Measurements from ENCODE around the gene DDC.
A peak's percentile ranks its signal among the peaks of the same experiment; 100 is the strongest.

The DDC gene

GRCh38 chr7:50466815-50467585 lies 98.2 kb downstream of the DDC start:
- Histone ChIP-seq H3K4me2 (ENCODE audit: low read length) (peak overlapping the region; percentile 63; the same call in 1 of the 2 replicates), H3K9me3 (ENCODE audit: control insufficient read depth, insufficient read depth, low read length) (no peaks in the 10 kb centered on the region), H3K79me2 (ENCODE audit: control insufficient read depth, low read length) (no peaks in the 10 kb centered on the region), H3K27me3 (ENCODE audit: control insufficient read depth, low read length) (peaks cover 2% of the 10 kb centered on the region; the same call in 1 of the 2 replicates), H3F3A (ENCODE audit: control insufficient read depth, insufficient read depth) (no peaks in the 10 kb centered on the region), H3K9me2 (replicated peaks; ENCODE audit: control insufficient read depth, low read length) (no peaks in the 10 kb centered on the region), H3K4me3 (ENCODE audit: low read length) (no peak overlapping the region), H3K4me1 (ENCODE audit: control insufficient read depth, low read length) (peaks cover 12% of the 10 kb centered on the region), H3K36me3 (ENCODE audit: control insufficient read depth, low read length) (no peaks in the 10 kb centered on the region), H3K27ac (ENCODE audit: low read depth, low read length) (no peak overlapping the region), H4K20me1 (ENCODE audit: control insufficient read depth, insufficient read depth, low read depth, low read length) (no peaks in the 10 kb centered on the region)
- TF ChIP-seq EZH2phosphoT487 (IDR thresholded peaks at IDR 0.05; ENCODE audit: borderline replicate concordance, low read length): no peak
- TF ChIP-seq, protein P1, sequence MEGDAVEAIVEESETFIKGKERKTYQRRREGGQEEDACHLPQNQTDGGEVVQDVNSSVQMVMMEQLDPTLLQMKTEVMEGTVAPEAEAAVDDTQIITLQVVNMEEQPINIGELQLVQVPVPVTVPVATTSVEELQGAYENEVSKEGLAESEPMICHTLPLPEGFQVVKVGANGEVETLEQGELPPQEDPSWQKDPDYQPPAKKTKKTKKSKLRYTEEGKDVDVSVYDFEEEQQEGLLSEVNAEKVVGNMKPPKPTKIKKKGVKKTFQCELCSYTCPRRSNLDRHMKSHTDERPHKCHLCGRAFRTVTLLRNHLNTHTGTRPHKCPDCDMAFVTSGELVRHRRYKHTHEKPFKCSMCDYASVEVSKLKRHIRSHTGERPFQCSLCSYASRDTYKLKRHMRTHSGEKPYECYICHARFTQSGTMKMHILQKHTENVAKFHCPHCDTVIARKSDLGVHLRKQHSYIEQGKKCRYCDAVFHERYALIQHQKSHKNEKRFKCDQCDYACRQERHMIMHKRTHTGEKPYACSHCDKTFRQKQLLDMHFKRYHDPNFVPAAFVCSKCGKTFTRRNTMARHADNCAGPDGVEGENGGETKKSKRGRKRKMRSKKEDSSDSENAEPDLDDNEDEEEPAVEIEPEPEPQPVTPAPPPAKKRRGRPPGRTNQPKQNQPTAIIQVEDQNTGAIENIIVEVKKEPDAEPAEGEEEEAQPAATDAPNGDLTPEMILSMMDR (IDR thresholded peaks at IDR 0.05; ENCODE audit: low read depth, low read length, poor library complexity, severe bottlenecking): no peak

- H3K27ac ChIP-seq (ENCODE audit: low read depth, low read length): no peak overlapping the region
These were observed 102.2 kb downstream of the DDC start for GRCh38 chr7:50463035-50463434.

GRCh38 chr7:50462361-50462760 lies 102.8 kb downstream of the DDC start:
- H3K27ac ChIP-seq (ENCODE audit: low read depth, low read length): no peak overlapping the region
- H4K20me1 ChIP-seq (ENCODE audit: control insufficient read depth, insufficient read depth, low read depth, low read length): no peaks in the 10 kb centered on the region
- H3K4me1 ChIP-seq (ENCODE audit: control insufficient read depth, low read length): peaks cover under 1% of the 10 kb centered on the region
- no peaks in the 10 kb centered on the region for H3K9me2 ChIP-seq (replicated peaks; ENCODE audit: control insufficient read depth, low read length)
- H3K4me2 ChIP-seq (ENCODE audit: low read length): no peak overlapping the region
- H3K27me3 ChIP-seq (ENCODE audit: control insufficient read depth, low read length): 0 out of 2 replicates have a peak, but pooled peaks cover 3% of the 10 kb centered on the region
- H3K79me2 ChIP-seq (ENCODE audit: control insufficient read depth, low read length): no peaks in the 10 kb centered on the region
- H3K4me3 ChIP-seq (ENCODE audit: low read length): no peak overlapping the region
- H3K9me3 ChIP-seq (ENCODE audit: control insufficient read depth, insufficient read depth, low read length): no peaks in the 10 kb centered on the region
- no peak for TF ChIP-seq EZH2phosphoT487 (IDR thresholded peaks at IDR 0.05; ENCODE audit: borderline replicate concordance, low read length)
- TF ChIP-seq, protein P1 (IDR thresholded peaks at IDR 0.05; ENCODE audit: low read depth, low read length, poor library complexity, severe bottlenecking): no peak
- no peaks in the 10 kb centered on the region for H3F3A ChIP-seq (ENCODE audit: control insufficient read depth, insufficient read depth)
- no peaks in the 10 kb centered on the region for H3K36me3 ChIP-seq (ENCODE audit: control insufficient read depth, low read length)

More at GRCh38 chr7:50463035-50463434, 102.2 kb downstream of the DDC start:
- H3F3A ChIP-seq (ENCODE audit: control insufficient read depth, insufficient read depth): no peaks in the 10 kb centered on the region
- no peaks in the 10 kb centered on the region for H3K36me3 ChIP-seq (ENCODE audit: control insufficient read depth, low read length)
- H3K4me3 ChIP-seq (ENCODE audit: low read length): no peak overlapping the region
- no peak overlapping the region for H3K4me2 ChIP-seq (ENCODE audit: low read length)
- H3K79me2 ChIP-seq (ENCODE audit: control insufficient read depth, low read length): no peaks in the 10 kb centered on the region
- no peaks in the 10 kb centered on the region for H4K20me1 ChIP-seq (ENCODE audit: control insufficient read depth, insufficient read depth, low read depth, low read length)
- H3K9me3 ChIP-seq (ENCODE audit: control insufficient read depth, insufficient read depth, low read length): no peaks in the 10 kb centered on the region
- H3K27me3 ChIP-seq (ENCODE audit: control insufficient read depth, low read length): no peaks in the 10 kb centered on the region
- peaks cover 7% of the 10 kb centered on the region for H3K4me1 ChIP-seq (ENCODE audit: control insufficient read depth, low read length)
- H3K9me2 ChIP-seq (replicated peaks; ENCODE audit: control insufficient read depth, low read length): no peaks in the 10 kb centered on the region
- TF ChIP-seq, protein P1 (IDR thresholded peaks at IDR 0.05; ENCODE audit: low read depth, low read length, poor library complexity, severe bottlenecking): no peak
- no peak for TF ChIP-seq EZH2phosphoT487 (IDR thresholded peaks at IDR 0.05; ENCODE audit: borderline replicate concordance, low read length)
